Stimulated activated CD4-positive, alpha-beta T cell treated with anti-CD3 and anti-CD28 coated beads, Interleukin-2, amount 100 ng/mL, for 48 hours (primary cell): ENCODE results near the gene UBE2F.

ENCODE experiments used
- DNase-seq, 2 donors: peaks; one replicate each; pipeline ENCODE4 v3.0.0-alpha.2; 2020

The UBE2F gene, protein sequence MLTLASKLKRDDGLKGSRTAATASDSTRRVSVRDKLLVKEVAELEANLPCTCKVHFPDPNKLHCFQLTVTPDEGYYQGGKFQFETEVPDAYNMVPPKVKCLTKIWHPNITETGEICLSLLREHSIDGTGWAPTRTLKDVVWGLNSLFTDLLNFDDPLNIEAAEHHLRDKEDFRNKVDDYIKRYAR

DNA sequence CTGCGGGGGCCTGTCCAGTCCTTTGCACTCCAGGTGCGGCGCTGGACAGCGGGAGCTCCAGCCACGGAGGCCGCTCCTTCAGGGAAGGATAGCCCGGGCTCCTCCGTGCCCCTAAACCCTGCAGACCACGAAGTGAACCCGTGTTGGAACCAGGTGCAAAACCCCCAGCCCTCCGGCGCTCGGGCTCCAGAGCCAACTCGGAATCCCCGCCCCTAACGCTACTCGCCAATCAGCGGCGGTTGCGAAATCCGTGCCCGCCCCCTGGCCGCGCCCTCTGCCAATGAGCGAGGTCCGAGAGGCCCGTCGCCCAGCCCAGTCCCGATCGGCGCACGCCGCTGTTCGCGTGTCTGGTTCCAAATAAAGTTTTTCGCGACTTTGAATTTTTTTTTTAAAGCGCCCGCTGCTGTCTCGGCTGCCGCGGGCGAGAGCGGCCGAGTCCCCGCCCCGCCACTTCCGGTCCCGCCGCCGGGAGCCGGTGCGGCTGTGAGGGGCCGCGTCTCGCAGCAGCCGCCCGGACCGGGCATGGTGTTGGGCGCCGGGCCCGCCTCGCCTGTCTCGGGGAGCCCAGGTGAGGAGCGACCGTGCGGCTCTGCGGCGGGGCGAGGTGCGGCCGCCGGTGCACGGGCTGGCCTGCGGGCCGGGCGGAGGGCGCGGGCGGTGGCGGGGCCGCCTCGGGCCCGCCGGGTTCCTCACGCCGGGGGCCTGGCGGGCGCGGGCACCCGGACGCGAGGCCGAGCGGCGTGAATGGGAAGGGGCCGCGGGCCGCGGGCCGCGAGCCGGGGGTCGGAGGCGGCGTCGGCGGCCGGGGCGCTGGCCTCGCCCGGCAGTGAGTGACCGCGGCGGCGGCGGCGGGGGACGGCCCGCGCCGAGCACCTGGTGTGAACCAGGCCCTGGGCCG is at the start of gene UBE2F:
Gene UBE2F, plus strand, starts transcription at position 450 of the 898 bp plus-strand sequence. CDS start 6,094 bp downstream, outside the sequence.
- DNase-seq = peak; percentile 96 to 97

DNA sequence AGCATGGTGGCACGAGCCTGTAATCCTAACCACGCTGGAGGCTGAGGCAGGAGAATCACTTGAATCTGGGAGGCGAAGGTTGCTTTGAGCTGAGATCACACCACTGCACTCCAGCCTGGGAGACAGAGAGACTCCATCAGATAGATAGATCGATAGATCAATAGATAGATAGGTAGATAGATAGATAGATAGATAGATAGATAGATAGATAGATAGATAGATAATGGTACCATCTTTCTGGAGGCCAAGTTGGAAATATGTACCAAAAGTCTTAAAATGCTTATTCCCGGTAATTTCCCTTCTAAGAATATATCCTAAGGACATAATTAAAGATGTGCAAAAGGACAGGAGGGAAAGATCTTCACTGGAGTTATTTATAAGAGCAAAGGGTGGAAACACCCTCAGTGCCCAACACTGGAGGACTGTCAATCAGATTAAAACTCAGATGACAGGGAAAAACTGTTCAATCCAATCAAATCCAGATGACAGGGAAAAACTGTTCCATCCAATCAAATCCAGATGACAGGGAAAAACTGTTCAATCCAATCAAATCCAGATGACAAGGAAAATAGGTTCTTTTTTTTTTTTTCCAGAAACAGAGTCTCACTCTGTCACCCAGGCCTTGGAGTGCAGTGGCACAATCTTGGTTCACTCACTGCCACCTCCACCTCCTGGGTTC is 49.0 kb upstream of the UBE2F start:
- DNase-seq = no peak

DNA sequence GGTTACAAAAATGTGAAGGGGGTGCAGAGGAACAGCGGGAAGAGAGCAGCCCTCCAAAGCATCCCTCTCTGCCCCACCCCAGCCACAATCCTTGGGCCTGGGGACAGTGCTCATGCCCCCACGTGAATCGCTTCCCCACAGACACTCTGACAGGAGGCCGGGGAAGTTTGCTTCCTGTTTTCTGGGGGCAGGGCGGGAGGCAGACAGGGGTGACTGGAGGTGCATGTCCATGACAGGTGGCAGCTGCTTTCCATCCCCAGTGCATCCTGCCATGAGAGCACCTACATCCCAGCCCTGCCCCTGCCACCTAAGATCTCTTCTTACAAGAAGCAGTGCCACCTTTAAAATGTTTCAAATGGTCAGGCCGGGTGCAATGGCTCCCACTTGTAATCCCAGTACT is 47.2 kb upstream of the UBE2F start:
- no peak for DNase-seq

DNA sequence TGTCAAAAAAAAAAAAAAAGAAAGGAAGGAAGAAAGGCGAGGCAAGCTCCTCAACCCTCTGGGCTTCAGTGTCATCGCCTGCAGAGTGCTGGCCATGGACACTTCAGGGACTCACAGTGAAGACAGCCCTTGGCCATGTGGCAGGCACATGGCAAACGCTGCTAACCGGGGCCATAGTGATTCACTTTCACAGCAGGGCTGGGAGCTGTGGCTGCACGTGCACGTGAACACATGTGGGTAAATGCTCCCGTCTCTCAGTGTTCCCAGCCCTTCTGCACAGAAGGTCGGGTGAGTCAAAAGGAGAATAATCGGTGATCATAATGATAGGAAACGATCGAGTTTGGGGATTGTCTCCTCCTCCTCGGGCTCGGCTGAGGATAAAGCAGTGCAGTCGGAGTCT is 46.1 kb upstream of the UBE2F start:
- DNase-seq = no peak

DNA sequence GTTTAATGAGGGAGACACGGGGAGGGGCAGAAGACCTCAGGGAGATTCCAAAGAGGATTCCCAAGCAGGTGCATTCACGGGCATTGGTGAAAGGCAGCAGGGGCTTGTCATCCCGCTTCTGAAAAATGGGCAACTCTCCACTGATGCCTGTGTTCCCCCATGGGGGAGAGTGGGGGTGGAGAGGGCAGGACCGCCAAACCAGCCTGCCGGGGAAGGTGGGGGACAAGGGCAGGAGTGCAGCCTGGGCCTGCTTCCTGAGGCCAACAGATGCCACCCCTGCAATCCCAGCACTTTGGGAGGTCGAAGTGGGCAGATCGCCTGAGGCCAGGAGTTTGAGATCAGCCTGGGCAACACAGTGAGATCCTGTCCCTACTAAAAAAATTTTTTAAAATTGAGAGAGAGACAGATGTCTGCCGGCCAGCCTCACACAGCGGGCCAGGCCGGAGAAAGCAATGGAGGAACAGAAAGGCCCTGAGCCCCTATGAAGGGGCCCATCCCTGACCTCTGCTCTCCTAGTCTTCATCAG is 44.8 kb upstream of the UBE2F start:
- DNase-seq = no peak

DNA sequence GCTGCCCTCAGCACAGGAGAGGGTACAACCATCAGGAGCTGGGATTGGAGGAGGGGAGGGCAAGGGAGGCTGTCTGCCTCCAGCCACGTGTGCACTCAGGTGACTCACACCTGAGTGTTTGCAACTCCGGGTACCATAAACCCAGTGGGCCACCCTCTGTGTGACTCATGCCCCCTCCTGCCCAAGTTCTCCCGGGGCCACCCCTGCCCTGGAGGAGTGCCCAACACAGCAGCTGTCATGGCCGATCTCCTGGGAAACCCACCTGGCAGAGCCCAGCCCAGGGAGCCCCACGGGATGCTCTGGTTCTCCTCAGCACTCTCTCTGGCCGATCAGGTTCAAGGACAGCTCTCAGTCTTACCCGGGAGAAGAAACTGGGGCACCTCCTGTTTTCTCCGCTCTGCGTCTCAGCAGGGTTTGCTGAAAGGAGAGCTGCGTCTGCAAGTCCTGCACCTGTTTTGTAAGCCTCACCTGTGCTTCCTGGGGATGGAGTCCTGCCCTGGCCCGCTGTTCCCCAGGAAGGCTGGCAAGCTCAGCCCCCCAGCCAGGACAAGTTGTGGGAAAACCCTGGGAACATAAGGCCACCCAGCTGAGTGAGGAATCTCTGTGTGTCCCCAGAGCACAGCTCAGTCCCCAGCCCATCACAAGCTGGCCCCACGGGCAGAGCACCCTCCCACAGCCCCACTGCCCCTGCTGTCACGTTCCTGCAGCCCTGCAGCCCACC is 44.0 kb upstream of the UBE2F start:
- DNase-seq = no peak

DNA sequence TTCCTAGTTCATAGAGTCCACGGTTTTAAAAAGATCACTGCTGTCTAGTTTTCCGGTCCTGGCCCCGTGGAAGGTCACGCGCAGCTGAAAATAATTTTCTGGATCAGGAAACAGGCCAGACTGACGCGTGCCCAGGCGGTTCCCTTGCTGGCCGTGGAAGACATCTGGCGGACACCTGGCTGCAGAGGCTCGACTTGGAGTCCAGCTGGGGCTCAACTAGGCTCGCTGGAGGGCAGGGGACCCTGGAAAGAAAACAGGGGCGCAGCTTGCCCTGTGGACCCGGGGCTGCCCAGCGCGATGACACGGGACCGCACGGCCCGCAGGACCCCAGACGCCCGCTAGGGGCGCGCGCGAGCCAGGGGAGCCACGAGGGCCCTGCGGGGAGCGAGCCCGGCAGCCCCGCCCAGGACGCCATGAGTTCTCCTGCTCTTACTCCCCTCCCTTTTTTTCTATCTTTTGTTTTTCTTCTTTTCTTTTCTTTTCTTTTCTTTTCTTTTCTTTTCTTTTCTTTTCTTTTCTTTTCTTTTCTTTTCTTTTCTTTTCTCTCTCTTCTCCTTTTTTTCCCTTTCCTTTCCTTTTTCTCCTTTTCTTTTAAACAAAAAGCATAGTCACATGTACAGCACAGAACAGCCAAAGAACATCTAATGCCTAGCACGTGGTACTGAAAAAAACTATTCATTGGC is 43.2 kb upstream of the UBE2F start:
- DNase-seq = peak; percentile 83 to 89

DNA sequence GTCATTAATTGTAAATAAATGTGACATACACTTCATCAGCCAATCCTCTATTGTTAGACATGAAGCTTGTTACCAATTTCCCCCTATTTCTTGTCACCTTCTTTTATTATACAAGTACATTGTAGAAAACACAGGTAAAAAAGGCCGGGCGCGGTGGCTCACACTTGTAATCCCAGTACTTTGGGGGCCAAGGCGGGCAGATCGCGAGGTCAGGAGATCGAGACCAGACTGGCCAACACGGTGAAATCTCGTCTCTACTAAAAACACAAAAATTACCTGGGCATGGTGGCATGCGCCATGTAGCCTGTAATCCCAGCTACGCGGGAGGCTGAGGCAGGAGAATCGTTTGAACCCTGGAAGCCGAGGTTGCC is 42.7 kb upstream of the UBE2F start:
- no peak for DNase-seq

DNA sequence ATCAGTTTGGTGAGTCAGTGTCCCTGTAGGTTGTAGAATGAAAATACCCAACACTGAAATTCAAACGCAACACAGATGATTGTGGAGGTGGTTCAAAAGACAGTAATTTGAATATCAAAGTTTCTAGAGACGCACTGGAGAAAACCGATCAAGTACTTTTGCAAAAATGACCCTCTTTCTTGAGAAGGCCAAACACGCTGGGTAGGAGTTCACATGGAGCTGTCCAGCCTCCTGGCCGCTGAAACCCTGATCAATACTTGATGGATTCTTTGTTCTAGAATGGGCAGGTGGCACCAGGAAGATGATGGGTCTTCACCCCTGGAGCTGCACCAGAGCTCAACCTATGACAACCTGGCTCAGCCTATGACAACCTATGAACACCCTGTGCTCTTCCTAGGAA is 39.7 kb upstream of the UBE2F start:
- DNase-seq = no peak

DNA sequence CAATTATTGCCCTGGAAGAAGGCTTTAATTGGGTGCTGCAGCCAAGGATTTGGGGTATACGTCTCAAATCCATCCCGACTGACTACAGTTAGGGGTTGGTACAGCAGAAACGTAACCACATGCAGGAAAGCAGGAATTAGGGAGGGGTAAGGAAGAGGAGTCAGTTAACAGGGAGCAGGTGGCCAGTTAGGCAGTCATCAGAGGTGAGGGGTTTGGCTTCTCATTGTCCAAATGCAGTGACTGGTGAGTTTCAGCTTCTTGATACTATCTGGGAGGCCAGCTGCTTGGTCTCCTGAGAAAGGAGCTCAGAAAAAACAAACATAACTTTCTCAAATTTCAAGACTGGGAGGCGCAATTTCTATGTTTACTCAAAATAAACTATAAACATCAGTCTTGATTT is 38.8 kb upstream of the UBE2F start:
- DNase-seq = no peak

DNA sequence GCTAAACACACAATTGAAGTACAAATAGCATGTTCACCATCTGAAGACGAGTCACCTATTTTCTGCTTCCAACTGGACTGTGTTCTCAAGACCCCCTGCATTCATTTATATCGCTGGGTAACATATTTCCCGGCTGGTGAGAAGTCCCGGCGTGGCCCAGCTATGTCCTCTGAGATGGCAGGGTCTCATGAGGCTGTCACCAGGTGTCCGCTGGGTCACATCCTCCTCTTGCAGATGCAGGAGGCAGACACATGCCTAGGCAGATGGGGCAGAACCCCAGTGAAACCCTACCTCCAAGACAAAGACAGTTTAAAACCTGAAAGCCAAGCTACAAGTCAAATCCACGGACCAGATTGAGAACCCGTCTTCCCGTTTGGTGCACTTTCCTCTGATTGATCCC is 36.8 kb upstream of the UBE2F start:
- no peak for DNase-seq

DNA sequence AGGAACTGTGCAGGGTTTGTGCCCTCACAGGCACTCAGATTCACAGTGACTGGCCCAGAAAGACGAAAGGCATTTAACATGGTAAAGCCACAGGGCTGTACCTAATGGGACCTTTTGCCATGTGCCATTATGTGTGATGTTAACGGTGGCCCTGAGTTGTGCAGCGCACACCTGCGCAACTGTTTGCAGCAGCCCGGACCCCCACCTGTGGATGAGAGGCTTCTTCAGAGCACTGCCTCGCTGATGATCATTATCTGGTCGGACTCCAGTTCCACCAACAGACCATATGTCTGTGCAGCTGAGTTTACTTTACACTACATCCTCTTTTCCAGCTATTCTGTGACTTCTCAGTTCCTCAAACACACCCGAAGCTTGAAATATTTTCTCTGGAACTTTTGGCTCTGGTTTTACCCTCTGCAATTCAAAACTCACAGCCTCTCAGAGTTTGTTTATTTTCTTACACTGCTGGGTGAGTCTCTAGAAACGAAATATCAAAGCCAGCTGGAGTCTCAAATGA is 35.6 kb upstream of the UBE2F start:
- no peak for DNase-seq

DNA sequence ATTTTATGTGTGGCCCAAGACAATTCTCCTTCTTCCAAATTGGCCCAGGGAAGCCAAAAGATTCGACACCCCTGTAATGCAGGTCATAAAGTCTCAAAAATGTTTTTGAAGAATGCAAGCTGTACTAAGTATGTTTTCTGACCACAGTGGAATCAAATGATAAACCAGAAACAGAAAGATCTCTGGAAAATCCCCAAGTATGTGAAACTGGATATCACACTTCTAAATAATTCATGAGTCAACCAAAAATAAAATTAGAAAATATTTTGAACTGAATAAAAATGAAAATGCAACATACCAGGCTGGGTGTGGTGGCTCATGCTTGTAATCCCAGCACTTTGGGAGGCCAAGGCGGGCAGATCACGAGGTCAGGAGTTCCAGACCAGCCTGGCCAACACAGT is 34.1 kb upstream of the UBE2F start:
- no peak for DNase-seq

DNA sequence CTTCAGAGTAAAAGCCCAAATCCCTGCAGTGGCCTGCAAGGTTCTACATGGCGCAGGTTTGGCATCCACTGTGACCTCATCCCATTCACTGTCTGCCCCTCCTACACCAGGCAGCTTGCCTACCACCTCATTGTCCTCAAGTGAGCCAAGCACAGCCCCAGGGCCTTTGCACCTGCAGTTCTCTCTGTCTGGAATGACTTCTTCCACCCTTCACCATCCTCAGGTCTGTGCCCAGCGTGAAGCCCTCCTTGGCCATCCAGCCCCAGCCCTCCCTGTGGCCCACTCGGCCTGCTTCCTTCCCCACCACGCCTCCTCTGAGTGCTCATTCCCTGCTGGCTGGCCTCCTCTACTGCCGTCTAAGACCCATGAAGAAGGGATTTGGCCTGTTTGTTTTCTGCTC is 32.6 kb upstream of the UBE2F start:
- no peak for DNase-seq

DNA sequence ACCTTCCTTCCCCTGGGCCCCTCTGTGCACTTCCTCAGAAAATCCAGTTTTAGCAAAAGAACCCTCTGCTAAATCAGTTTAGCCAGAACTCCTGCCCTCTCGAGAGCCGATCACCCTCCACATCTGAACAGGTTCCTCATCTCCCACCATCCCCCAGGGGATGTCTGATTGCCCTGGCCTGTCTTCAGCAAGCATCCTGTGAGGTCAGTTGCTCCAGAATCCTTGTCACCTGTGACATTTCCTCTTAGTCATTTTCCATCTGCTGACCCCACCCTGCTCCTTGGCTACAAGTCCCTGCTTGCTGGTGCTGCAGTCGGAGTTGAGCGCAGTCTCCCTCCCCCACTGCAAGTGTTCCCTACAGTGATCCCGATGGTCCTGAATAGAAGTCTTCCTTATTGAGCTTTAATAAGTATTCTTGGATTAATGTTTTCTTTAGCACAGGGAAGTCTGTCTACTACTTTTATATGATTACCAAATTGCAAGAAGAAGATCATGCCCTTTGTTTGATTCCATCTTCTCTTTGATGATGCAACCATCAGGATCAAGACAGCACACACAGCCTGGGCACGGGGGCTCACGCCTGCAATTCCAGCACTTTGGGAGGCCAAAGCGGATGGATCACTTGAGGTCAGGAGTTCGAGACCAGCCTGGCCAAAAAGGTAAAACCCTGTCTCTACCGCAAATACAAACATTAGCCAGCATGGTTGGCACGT is 30.9 kb upstream of the UBE2F start:
- DNase-seq = no peak

DNA sequence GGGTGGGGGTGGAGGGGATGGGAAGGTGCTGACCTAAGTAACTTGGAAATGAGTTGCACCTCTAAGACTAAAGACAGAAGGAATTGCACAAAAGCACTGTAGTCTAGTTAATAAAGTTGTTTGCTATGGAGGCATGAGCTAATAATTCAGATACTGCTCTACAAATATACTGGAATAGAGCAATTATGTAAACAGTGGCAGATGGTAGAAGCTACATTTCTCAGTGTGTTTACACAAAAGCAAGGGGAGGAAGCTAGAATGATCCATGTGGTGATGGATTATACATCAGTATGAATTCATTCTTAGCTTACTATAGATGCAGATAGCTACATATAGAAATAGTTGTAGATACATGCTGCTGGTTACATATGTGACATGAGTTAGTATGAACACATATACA is 27.6 kb upstream of the UBE2F start:
- DNase-seq = no peak

DNA sequence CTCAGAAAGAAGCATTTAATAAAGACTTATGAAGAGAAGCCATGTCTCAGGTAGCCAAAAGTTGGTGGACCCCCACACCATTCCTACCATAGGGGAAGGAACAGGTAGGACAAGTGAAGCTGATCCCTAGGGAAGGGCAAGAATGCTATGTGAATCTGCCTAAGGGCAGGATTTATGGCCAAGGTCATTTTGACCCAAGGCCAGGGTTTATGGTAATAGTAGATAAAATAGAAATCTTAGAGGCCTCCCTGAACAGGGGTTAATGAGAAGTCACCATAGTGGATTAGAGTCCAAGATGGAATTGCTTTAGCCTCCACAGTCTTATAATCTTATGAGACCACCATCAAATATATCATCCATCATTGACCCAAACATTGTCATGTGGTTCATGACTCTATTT is 26.0 kb upstream of the UBE2F start:
- DNase-seq = no peak

DNA sequence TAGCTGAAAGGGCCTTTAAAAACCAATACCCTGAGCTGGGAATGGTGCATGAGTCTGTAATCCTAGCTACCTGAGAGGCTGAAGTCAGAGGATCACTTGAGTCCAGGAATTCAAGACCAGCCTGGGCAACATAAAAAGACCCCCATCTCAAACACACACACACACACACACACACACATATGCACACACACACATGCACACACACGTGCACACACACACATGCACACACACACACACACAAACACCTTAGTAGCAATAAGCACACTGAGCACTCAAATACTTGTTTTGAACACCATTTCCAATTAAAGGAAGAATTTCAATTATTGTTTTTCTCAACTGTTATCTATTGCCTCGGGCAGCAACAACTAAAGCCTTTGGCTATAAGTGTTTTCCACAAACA is 25.6 kb upstream of the UBE2F start:
- no peak for DNase-seq

DNA sequence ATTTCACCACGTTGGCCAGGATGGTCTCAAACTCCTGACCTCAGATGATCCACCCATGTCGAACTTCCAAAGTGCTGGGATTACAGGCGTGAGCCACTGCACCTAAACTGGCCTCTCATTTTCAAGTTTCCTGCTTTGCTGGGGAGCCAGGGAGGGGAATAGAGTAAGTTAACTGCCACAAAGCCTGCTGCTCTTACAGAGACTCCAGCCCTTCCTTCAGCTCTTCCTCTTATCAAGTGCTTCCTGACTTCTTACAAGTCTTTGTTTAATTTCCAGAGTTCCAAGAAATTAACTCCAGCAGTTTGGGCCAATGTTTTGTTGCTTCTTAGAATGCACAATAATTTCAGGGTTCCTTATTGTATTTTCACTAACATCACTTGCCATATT is 24.3 kb upstream of the UBE2F start:
- DNase-seq = no peak

DNA sequence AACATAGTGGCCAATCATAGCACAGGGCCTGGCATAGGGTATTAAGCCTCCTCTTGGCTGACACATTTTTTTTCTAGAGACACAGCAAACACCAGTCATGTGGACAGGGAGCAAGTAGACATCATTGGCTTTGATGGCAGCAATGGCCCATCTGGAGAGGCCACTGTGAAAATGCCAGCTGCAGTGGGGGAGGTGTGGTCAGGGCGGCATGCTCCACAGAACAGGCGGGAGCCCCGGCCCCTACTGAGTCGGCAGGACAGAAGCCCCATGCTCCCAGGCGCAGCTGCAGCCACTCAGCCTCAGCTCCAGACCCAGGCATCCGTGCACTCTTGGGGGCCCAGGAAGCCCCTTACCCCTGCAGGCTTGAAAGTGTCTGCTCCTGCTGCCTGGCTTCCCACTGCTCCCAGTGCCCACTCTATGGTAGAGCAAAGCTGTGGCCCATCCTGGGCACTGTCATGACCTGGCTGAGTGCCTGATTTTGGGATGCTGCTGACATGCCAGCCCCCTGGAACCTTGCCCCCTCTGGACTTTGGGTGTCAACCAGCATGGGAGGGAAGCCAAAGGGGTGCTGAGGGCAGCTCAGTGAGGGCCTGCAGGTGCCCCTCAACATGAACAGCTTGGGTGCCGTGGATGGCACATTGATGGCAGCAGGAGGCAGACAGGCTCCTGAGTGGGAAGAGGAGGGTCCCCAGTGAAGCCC is 23.3 kb upstream of the UBE2F start:
- no peak for DNase-seq

DNA sequence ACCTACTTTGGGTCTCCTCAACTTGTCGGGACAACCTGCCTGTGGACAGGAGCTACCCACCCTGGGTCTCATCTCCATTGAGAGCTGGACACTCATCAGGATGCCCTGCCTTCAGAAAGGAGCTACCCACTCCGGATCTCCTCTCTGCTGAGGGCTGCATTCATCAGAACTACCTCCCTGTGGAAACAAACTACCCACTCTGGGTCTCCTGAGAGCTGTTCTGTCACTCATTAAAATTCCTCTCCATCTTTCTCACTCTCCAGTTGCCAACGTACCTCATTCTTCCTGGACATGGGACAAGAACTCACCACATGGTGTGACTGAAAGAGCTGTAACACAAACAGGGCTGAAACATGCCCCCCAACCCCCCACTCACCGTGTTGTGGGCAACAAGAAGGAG is 22.5 kb upstream of the UBE2F start:
- no peak for DNase-seq
